Uterus (tissue), 2 donors: Measurements from ENCODE around the gene TPRG1L.

Experiments
- CTCF ChIP-seq, 4 experiments: fragments of 200-600 bp in 2 of 4; fragments of 450-650 bp in 2 of 4; sonication (generic) in 2 of 4; IDR thresholded peaks; one replicate each; pipeline ENCODE4 v1.5.1; 2016 to 2019; ENCODE audit warnings: antibody characterized with exemption in 4 of 4, mild to moderate bottlenecking in 2 of 4, moderate library complexity in 1 of 4
- POLR2A ChIP-seq, 2 donors: fragments of 450-650 bp; IDR thresholded peaks; one replicate each; pipeline ENCODE4 v1.6.1; 2016; ENCODE audit warnings: antibody characterized with exemption in 2 of 2, mild to moderate bottlenecking in 1 of 2, moderate library complexity in 1 of 2

GRCh38 chr1:3608154-3608553, 16.7 kb upstream of the TPRG1L start:
- TF ChIP-seq CTCF (IDR thresholded peaks at IDR 0.05), result no peak
- no peak for TF ChIP-seq POLR2A (IDR thresholded peaks at IDR 0.05)
